Suprapubic skin (tissue), 4 donors: ENCODE measurements around the gene MYO10. TPM values are rescaled to one million over a fixed set of nuclear protein-coding genes. Genes with fewer than 3 reads are reported as not detected.
"Not testable (repeated sequence)": the region's sequence is repeated elsewhere in the genome, so short reads cannot be mapped to it uniquely, and the experiment has no call there.

ENCODE experiments used
- DNase-seq, 2 donors: peaks; one replicate each; pipeline ENCODE4 v3.0.0-alpha.2; 2019; ENCODE audit warnings: low spot score in 2 of 2
- H3K27ac ChIP-seq: fragments of 200-600 bp; sonication (generic); one replicate; pipeline ENCODE4 v1.5.1; 2019
- H3K27me3 ChIP-seq: fragments of 200-600 bp; sonication (generic); one replicate; pipeline ENCODE4 v1.5.1; 2019
- H3K36me3 ChIP-seq: fragments of 200-600 bp; sonication (generic); one replicate; pipeline ENCODE4 v1.5.1; 2019
- H3K4me1 ChIP-seq: fragments of 200-600 bp; sonication (generic); one replicate; pipeline ENCODE4 v1.5.1; 2019
- H3K4me3 ChIP-seq: fragments of 200-600 bp; sonication (generic); one replicate; pipeline ENCODE4 v1.5.1; 2019; ENCODE audit warnings: mild to moderate bottlenecking
- H3K9me3 ChIP-seq: fragments of 200-600 bp; sonication (generic); one replicate; pipeline ENCODE4 v1.5.1; 2019
- EP300 ChIP-seq: sonication (generic); formaldehyde crosslinking; IDR thresholded peaks from one replicate; pipeline ENCODE4 v1.6.1; 2017; ENCODE audit warnings: antibody characterized with exemption
- POLR2A ChIP-seq, 2 donors: fragments of 450-650 bp; IDR thresholded peaks; one replicate each; pipeline ENCODE4 v1.6.1; 2017; ENCODE audit warnings: antibody characterized with exemption in 2 of 2, mild to moderate bottlenecking in 2 of 2, moderate library complexity in 2 of 2
- POLR2AphosphoS5 ChIP-seq, 3 donors: sonication (generic); formaldehyde crosslinking; IDR thresholded peaks; one replicate each; pipeline ENCODE4 v1.6.1; 2017; ENCODE audit warnings: antibody characterized with exemption in 3 of 3
- WGBS: methylation state at CpG from one replicate; pipeline ENCODE4 v1.1.5; 2018; 5-methylcytosine and 5-hydroxymethylcytosine counted together
- total RNA-seq, 4 donors: library from RNA; depleted of rRNA; stranded (reverse); fragments of >200 nt; gene quantifications; one replicate each; pipeline ENCODE4 v1.1.0, GENCODE V29; 2016
- TF ChIP-seq, protein P1 (sequence below), 2 donors: fragments of 200-600 bp in 1 of 2; fragments of 450-650 bp in 1 of 2; sonication (generic) in 1 of 2; IDR thresholded peaks; one replicate each; pipeline ENCODE4 v1.5.1; 2016 to 2019; ENCODE audit warnings: antibody characterized with exemption in 2 of 2, mild to moderate bottlenecking in 1 of 2, moderate library complexity in 1 of 2

Gene MYO10
- total RNA-seq, 4 donors from 2014 or later = 37.7 to 109 (median 64.6) TPM

DNA sequence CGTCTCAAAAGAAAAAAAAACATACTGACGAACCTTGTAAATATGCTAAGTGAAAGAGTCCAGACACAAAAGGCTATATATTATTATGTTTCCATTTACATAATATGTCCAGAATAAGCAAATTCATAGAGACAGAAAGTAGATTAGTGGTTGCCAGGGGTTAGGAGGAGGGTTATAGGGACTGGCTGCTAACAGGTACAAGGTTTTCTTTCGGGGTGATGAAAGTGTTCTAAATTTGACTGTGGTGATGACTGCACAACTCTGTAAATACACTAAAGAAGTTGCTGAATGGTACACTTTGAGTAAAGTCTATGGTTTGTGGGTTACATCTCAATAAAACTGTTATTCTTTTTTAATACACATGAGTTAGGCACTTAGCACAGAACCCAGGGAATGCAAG lies 98.8 kb downstream of the MYO10 start:
- Histone ChIP-seq H3K36me3 (no peaks in the 10 kb centered on the region), H3K4me3 (no peak overlapping the region), H3K27me3 (no peaks in the 10 kb centered on the region), H3K4me1 (peaks cover 6% of the 10 kb centered on the region), H3K27ac (no peak overlapping the region), H3K9me3 (no peaks in the 10 kb centered on the region)
- 93% methylated on average over 3 of the region's 3 CpGs for WGBS
- no peak for TF ChIP-seq POLR2AphosphoS5 (IDR thresholded peaks at IDR 0.05)
- no peak for TF ChIP-seq EP300
- TF ChIP-seq, protein P1, sequence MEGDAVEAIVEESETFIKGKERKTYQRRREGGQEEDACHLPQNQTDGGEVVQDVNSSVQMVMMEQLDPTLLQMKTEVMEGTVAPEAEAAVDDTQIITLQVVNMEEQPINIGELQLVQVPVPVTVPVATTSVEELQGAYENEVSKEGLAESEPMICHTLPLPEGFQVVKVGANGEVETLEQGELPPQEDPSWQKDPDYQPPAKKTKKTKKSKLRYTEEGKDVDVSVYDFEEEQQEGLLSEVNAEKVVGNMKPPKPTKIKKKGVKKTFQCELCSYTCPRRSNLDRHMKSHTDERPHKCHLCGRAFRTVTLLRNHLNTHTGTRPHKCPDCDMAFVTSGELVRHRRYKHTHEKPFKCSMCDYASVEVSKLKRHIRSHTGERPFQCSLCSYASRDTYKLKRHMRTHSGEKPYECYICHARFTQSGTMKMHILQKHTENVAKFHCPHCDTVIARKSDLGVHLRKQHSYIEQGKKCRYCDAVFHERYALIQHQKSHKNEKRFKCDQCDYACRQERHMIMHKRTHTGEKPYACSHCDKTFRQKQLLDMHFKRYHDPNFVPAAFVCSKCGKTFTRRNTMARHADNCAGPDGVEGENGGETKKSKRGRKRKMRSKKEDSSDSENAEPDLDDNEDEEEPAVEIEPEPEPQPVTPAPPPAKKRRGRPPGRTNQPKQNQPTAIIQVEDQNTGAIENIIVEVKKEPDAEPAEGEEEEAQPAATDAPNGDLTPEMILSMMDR (IDR thresholded peaks at IDR 0.05) = no peak
- no peak for TF ChIP-seq POLR2A (IDR thresholded peaks at IDR 0.05)
- DNase-seq = no peak

DNA sequence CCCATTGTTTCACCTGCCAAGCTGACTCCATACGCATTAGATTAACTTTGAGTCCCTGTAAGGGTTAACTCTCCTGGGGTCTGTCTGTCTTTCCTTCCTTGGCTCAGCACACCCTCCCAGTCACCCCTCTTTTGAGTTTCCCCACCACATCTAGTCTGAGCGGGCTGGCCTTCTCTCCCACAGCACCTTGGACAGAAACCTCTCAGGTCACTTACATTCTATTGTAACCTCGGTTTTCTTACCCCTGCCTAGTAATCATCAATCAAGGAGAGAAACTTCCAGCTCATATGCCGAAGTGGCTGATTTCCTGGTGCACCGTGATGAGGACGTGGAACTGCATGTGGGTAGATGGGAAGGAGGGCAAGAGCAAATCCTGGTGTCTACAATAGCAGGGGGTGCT lies 102.1 kb downstream of the MYO10 start:
- Histone ChIP-seq H3K27ac (no peak overlapping the region), H3K36me3 (no peaks in the 10 kb centered on the region), H3K9me3 (no peaks in the 10 kb centered on the region), H3K27me3 (no peaks in the 10 kb centered on the region), H3K4me1 (no peaks in the 10 kb centered on the region), H3K4me3 (no peak overlapping the region)
- 90% methylated on average over 6 of the region's 6 CpGs for WGBS
- no peak for TF ChIP-seq POLR2A (IDR thresholded peaks at IDR 0.05)
- TF ChIP-seq, protein P1 (IDR thresholded peaks at IDR 0.05) = no peak
- TF ChIP-seq EP300 = no peak
- TF ChIP-seq POLR2AphosphoS5 (IDR thresholded peaks at IDR 0.05) = no peak
- DNase-seq = no peak

GRCh38 chr5:16831326-16831725 lies 104.8 kb downstream of the MYO10 start:
- not testable (repeated sequence) for H3K4me3 ChIP-seq, H3K9me3 ChIP-seq, H3K27ac ChIP-seq, DNase-seq, H3K4me1 ChIP-seq, H3K27me3 ChIP-seq, H3K36me3 ChIP-seq
- 94% methylated on average over 7 of the region's 7 CpGs for WGBS

DNA sequence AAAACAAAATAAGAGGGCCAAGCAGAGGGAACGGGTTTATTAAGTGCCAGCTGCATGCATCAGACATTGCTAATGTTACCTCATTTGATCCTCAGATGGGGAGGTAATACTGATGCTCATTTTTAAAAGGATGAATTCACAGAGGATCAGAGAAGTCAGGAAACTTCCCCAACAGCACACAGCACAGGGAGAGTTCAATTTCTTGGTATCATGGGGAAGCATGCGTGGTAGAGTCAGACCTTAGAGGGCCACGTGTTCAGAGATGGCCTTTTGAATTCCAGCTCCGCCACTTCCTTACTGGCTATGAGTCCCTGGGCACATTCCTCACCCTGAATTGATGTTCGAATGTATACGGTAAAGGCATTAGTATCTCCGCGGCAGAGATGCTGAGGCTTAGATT lies 108.3 kb downstream of the MYO10 start:
- no peaks in the 10 kb centered on the region for H3K36me3 ChIP-seq
- H3K4me3 ChIP-seq = no peak overlapping the region
- no peak for TF ChIP-seq POLR2A (IDR thresholded peaks at IDR 0.05)
- no peak for TF ChIP-seq EP300
- TF ChIP-seq POLR2AphosphoS5 (IDR thresholded peaks at IDR 0.05) = no peak
- TF ChIP-seq, protein P1 (IDR thresholded peaks at IDR 0.05) = no peak
- H3K4me1 ChIP-seq = peaks cover 4% of the 10 kb centered on the region
- WGBS = 86% methylated on average over 8 of the region's 8 CpGs
- DNase-seq = no peak
- H3K9me3 ChIP-seq = no peaks in the 10 kb centered on the region
- no peak overlapping the region for H3K27ac ChIP-seq
- H3K27me3 ChIP-seq = no peaks in the 10 kb centered on the region

DNA sequence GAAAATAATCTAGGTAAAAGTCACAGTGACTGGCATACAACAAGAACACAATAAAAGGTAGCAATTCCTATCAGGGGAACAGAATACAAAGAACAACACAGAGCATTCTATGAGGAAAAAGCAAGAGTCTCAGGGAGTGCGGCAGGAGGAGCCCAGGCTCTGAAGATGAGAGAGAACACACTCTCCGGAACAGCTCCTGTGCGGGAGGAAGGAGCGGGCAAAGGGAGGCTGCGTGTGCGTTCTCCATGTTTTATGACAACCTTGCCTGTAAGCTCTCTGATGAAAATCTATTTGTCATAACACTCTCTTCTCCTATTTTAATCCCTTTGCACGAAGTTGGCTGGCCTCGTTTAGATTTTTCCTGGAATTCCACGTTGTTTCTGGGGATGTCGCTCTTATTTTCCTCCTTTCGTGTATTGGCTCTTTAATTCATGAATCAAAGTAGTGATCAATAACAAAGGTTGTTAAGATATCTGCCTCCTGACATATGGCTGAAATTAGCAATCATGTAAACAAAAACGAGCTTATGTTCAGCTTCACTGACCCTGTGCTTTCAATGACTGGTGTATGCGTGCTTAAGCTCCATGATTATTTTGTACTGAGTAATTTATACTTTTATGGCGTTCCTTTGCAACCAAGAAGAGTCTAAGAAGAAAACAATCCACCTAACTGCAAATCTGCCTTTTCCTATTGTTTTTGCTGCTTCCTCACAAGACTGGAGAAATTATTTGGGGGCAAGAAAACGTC lies 109.5 kb downstream of the MYO10 start:
- Histone ChIP-seq H3K4me3 (no peak overlapping the region), H3K9me3 (no peaks in the 10 kb centered on the region), H3K36me3 (no peaks in the 10 kb centered on the region), H3K4me1 (peaks cover 4% of the 10 kb centered on the region), H3K27ac (no peak overlapping the region), H3K27me3 (no peaks in the 10 kb centered on the region)
- TF ChIP-seq, protein P1 (IDR thresholded peaks at IDR 0.05) = no peak
- TF ChIP-seq EP300 (no peak), POLR2A (IDR thresholded peaks at IDR 0.05) (no peak), POLR2AphosphoS5 (IDR thresholded peaks at IDR 0.05) (no peak)
- 45% methylated on average over 15 of the region's 15 CpGs for whole genome bisulfite sequencing
- no peak for DNase-seq
